Cerebellar nuclear complex (tissue), 1 donor: Measurements from ENCODE around the gene PCSK7.
"Not testable (repeated sequence)": the region's sequence is repeated elsewhere in the genome, so short reads cannot be mapped to it uniquely, and the experiment has no call there.

Experiments used
- DNase-seq, 2 experiments: peaks; one replicate each; lab custom pipeline; 2025; lab: John Stamatoyannopoulos, UW

The PCSK7 gene

GRCh38 chr11:117231842-117232091, at the start of gene PCSK7:
PCSK7 (minus strand) TSS chr11:117232073; CDS start chr11:117229844, 2,229 bp downstream.
- no peak for DNase-seq

DNA sequence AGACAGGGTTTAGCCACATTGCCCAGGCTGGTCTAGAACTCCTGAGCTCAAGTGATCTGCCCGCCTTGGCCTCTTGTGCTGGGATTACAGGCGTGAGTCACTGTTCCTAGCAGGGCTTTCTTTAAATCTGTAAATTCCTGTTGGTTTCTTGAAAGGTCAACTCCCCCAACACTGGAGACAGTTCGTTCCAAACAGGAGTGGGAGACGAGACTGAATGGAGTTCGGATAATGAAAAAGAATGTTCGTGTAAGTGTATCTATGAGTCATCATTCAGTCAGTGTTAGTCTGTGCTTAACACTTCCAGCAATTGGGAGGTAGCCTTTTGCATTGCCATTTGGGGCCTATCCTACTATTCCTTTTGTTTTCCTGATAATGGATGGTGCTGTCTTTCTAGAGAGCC, 49.3 kb upstream of the PCSK7 start:
- no peak for DNase-seq

DNA sequence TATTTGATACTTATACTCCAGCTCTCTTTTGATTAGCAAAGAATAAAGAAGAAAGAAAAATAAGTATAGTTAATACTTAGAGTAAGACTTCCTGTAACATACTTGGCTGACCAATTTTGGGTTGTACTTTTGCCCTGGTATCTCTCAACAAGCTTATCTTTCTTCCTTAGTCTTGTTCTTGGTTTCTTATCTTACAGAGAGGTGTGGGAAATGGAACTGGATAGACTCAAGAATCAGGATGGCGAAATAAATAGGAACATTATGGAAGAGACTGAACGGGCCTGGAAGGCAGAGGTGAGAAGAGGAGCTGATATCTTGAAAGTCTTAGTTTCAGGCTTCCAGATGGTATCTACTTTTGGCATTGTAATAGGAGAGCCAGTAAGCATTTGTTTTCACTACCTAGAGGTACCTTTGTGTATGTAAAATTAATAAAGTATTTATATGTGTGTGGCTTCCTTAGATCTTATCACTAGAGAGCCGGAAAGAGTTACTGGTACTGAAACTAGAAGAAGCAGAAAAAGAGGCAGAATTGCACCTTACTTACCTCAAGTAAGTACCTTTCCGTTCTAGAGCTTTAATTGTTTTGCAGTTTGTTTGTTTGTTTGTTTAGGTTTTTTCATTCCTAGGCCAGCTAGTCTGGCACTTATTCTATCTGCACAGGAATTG, 48.0 kb upstream of the PCSK7 start:
- DNase-seq, result no peak

- no peak for DNase-seq
Measured at GRCh38 chr11:117278347-117278746, 46.5 kb upstream of the PCSK7 start.

DNA sequence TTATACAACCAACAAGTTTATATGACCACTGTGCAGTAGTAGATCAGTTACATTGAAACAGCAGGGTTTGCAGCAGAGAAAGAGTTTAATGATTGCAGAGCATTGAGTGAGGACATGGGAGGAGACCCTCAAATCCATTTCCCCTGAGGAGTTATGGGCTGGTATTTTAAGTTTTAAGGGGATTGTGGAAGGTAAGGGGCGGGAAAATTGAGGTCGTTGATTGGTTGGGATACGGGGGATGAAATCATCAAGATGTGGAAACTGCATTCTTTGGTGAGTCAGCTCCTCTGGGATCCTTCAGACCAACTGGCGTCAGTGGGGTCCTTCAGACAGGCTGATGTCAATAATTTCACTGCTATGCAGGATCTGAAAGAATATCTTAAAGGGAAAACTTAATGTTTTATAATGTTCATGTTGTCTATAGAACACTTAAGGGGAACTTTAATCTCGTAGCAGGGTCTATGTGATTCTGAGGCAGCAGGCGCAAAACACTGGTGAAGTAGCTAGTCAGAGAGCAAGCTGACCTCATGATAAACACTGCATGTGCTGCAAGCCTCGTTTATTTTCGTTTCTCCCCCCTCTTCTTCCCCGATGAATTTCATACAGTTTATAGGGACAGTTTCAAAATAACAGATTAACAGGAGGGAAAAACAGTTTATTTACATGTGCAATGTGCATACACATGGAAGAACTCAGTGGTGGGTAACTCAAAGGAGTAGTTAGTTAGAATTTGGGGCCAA, 41.8 kb upstream of the PCSK7 start:
- DNase-seq, result no peak

DNA sequence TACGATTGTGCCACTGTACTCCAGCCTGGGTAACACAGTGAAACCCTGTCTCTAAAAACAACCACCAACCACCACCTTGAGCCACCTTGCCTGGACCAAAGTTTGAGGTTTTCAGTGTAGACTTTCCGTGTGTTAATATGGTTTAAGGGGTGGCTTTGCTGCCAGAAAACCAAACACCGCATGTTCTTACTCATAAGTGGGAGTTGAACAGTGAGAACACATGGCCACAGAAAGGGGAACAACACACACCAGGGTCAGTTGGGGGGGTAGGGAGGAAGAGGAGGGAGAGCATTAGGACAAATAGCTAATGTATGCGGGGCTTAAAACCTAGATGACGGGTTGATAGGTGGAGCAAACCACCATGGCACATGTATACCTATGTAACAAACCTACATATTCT, 40.3 kb upstream of the PCSK7 start:
- not testable (repeated sequence) for DNase-seq

DNA sequence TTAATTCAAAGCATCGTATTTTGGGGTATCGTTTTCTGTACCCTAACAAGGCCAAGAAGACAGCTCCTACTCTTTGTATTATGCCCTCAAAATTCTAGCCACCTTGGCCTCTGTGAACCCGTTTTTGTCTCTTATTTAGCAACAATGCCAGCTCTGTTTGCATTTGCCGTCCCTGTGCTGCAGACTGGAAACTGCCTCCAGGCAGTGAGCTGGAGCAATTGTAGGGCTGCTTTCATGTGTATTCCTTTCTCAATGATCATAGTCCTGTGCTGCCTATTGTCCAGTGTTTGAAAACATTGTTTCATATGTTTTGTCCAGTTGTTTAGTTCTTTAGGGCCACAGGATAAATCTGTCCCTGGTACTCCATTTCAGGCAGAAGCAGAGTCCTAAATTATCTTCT, 39.3 kb upstream of the PCSK7 start:
- DNase-seq, result no peak

DNA sequence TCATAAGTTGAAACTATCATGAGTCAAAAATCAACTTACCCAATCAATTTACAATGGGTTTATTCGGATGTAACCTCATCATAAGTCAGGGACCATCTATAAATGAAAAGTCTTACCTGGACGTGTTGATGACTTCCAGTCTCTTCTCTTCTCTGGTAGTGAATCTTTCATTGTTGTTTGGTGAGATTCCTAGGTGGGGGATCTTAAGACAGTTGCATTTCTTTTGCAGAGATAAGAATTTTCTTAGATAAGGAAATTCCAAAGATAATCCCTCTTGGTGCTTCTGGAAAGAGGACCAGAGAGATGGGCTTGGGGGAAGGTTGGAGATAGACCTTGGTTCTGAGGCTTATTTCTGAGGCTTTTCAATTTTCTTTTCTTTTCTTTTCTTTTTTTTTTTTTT, 38.0 kb upstream of the PCSK7 start:
- DNase-seq, result no peak

DNA sequence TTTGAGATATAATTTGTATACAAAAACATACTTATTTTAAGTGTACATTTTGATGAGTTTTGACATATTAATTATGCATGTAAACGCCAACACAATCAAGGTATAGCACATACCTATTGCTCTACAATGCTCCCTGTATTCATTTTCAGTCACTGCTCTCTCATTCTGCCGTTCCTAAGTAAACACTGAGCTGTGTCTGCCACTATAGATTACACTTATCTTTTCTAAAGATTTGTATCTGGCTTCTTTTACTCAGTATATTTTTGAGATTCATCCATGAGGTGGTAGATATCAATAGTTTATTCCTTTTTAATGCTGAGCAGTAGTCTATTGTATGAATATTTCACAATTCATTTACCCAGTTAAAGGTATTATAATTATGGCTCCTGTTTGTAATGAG, 33.9 kb upstream of the PCSK7 start:
- DNase-seq, result no peak

DNA sequence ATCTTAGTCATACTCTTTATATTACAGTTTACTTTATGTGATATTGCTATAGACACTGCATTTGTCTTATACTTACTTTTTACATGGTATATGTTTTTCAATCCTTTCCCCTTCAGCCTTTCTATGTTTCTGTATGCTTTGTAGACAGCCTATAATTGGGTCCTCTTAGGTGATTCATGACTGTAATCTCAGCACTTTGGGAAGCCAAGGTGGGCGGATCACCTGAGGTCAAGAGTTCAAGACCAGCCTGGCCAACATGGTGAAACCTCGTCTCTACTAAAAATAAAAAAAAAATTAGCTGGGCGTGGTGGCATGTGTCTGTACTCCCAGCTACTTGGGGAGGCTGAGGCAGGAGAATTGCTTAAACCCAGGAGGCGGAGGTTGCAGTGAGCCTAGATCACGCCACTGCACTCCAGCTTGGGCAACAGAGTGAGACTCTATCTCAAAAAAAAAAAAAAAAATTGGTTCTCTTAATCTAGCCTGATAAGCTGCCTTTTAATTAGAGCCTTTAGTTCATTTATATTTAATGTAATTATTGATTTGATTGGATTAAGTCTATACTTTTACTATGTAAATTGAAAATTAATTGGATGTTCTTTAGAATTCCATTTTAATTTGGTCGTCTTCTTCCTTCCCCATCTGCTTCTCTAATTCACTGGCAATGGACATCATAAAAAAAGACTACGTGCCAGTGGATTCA, 32.9 kb upstream of the PCSK7 start:
- DNase-seq, result not testable (repeated sequence)

- no peak for DNase-seq
Measured at GRCh38 chr11:117259417-117259816, 27.5 kb upstream of the PCSK7 start.

DNA sequence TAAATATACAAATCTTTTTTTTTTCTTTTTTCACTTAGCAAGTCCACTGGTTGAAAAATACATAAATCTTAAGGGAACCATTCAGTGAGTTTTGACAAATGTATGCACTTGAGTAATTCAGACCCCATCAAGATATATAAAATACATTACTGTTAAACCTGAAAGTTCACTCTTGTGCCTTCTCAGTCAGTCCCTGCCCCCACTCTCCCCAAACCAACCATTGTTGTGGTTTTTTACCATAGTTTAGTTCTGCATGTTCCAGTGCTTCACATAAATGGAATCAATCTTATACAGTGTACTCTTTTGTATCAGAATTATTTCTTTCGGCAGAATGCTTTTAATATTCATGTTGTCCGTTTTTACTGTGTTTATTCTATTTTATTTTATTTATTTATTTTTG, 26.7 kb upstream of the PCSK7 start:
- DNase-seq, result no peak

- no peak for DNase-seq
Measured at GRCh38 chr11:117256573-117256972, 24.7 kb upstream of the PCSK7 start.

- no peak for DNase-seq
Measured at GRCh38 chr11:117255966-117256365, 24.1 kb upstream of the PCSK7 start.

- DNase-seq, result no peak
Measured at GRCh38 chr11:117251506-117251905, 19.6 kb upstream of the PCSK7 start.

DNA sequence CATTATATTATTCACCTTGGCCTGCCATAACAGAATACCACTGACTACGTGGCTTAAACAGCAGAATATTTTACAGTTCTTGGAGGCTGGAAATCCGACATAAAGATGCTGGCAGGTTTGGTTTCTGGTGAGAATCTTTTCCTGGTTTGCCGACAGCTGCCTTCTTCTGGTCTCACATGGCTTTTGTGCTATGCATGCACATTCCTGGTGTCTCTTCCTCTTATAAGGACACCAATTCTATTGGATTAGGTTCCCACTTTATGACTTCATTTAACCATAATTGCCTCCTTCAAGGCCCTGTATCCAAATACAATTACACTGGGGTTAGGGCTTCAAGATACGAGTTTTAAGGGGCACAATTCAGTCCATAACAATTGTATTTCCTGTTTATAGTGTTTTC, 17.7 kb upstream of the PCSK7 start:
- no peak for DNase-seq

- DNase-seq, result no peak
Measured at GRCh38 chr11:117248341-117248740, 16.5 kb upstream of the PCSK7 start.

- DNase-seq, result no peak
Measured at GRCh38 chr11:117239295-117239694, 7.4 kb upstream of the PCSK7 start.

DNA sequence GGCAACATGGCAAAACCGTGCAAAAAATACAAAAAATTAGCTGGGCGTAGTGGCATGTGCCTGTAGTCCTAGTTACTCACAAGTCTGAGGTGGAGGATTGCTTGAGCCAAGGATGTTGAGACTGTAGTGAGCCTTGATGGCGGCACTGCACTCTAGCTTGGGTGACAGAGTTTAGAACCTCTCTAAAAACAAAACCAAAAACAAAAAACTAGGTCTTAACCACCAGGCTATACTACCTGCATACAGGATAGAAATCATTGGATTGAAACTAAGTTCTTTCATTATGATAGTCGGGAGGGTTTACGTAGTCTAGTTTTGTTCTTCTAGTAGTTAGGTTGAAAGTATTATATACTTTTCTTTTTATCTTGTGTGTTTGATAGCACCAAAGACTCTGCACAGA, 6.3 kb upstream of the PCSK7 start:
- no peak for DNase-seq

- DNase-seq, result no peak
Measured at GRCh38 chr11:117232911-117233409, 1.1 kb upstream of the PCSK7 start.

- no peak for DNase-seq
Measured at GRCh38 chr11:117232092-117232878, 412 bp upstream of the PCSK7 start, which contains the start of gene RNF214. RNF214 (plus strand) TSS chr11:117232671; CDS start chr11:117234273, 1,602 bp downstream.
